Right kidney (tissue), 1 donor: ENCODE results near the gene FBXL7.

Source experiments
- DNase-seq: peaks from one replicate; pipeline ENCODE4 v3.0.0-alpha.2; 2016

Gene FBXL7

DNA sequence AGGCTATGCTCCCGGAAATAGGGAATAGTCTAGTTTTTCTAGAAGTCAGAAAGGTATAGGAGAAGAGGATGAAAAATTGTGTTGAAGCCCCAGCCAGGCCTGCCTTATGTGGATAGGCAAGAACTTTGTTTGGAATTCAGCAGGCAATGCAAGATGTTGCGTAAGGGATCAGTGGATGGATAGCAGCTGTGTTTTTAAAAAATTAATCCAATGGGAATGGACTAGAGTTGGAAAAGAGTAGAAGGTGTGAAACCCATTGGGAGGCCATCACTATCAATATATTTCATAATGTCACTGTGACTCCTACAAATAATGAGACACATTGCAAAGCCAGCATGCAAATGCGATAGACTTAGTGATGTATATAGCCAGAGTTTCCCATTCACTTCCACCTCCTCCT, 397.7 kb downstream of the FBXL7 start:
- DNase-seq = no peak

DNA sequence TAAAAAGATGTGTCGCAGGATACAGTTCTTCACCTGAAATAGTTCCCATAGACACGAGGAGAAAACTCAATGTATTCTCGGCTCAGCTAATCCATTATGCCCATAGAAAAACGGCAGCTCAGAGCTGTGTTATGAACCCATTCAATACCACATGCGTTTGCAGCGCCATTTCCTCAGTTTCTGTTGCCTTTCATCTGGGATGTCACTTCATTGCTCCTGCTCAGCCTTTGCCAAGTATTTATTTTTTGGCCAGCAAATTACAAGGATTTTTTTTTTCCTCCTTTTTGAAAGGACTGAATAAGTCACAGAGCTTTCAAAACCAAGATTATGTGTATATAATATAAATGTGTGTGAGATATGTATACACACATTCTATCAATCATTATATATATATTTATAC, 398.7 kb downstream of the FBXL7 start:
- no peak for DNase-seq

DNA sequence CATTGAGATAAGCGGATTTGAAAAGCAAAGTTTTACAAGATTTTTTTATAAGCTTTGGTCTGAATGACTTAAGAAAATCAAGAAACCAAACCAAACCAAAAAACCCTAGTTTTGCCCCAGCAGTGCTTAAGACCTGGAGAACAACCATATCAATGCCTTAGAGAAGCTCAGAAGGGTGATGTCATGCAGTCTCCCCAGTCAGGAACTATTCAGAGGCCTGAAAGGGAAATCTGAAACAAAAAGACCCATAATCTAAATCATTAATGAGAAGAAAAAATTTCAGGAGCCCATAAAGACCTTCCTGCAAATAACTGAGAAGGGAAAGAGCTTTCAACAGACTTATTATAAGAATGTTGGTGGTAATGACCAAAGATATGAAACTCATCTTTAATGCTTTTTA, 399.5 kb downstream of the FBXL7 start:
- no peak for DNase-seq

DNA sequence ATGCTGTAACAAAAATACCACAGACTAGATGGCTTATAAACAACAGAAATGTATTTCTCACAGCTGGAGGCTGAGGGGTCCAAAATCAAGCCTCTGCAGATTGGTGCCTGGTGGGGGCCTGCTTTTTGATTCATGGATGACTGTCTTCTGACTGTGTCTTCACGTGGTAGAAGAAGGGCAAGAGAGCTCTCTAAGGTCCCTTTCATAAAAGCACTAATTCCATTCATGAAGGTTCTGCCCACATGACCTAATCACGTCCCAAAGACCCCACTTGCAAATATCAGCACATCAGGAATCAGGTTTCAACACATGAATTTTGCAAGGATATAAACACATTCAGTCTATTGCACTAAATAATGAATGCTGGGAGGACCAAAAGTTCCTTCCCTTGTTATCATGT, 401.2 kb downstream of the FBXL7 start:
- DNase-seq = no peak

DNA sequence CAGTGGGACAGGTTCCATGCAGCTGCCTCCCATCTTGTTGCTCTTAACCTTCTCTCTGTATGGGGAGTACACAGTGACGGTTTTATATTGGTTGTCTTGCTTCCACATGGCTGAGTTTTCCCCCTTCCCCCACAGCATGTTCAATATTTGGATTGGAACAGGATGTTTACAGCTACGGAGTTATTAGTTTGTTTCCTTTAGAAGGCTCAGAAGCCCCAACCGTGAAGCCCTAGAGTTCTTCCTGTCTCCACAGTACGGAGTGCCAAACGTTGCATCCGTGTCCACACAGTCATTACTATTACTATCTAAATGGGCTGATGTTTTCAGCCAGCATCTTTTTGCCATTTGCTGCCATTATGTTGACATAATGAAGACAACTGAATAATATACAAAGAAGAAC, 402.1 kb downstream of the FBXL7 start:
- no peak for DNase-seq

DNA sequence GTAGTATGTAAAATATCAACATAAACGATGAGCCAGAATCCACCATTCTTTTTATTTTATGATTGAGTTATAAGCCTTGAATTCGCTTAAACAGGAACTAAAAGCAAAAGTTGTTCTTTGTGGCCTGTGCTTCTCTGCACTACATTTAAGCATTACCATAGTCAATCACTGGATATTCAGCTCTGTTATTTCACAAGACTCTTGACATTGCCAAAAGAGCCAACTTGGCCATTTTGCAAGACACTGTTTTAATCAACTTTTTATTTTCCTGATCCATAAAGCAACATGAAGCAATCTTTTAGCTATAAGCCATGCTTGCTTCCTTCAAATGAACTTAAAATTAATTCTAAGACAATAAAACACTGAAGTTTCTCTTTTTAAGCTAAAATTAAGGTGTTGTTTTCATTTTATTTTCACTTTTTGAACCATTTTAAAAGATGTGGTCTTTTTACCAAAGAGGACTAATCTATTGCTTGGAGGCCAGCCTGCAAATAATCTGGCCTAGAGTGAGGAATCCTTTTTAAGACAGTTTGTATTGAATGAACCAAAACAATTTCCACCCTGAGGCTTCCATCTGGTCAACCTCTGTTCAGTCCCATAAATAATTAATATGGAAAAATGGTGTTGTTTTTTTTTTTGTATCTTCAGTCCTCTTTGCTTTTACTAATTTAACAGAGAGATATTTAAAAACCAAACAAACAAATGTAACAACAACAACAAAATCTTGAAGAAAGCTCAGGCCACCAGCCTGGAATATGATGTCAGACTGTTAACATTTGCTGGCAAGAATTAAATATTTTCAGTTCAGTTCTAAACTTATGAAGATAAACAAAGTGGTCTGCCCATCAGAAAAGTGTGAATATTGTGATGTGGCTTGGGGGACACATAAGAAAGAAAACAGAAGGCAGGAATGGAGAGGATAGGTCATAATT, 405.2 kb downstream of the FBXL7 start:
- DNase-seq = no peak

DNA sequence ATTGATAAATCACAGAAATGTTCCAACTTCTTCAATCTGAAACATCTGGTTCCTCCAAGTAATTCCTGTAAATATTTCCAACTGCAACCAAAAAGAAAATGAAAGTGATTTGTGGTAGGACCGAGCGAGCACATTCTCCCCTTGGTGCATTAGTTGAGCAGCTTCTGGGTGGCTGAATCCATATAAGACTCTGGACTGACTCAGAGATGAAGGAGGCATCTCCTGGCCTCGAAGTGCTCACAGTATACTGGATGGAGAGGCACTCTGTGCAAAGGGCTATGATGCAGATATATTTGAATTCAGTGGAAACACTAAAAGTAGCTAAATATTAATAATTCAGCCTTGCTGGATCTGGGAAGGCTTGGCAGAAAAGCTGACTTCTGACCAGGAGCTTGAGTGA, 414.7 kb downstream of the FBXL7 start:
- DNase-seq = no peak

DNA sequence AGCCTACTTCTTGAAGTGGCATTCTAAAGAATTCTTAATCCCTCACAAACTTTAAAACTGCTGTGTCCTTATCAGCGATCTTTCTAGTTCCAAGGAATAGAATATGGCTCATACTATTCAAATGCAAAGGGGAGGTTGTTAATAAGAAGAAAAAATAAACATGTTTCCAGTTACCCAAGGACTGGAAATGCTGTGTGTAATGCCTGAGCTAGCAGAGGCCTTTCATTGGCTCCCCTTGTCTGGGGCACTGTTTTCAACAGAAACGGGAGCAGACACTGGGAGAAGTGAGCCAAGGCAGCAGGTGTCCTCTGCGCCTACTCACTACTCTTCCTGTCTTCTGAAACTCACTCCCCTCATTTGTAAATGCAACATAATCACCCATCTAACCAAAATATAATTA, 426.6 kb downstream of the FBXL7 start:
- DNase-seq = no peak

DNA sequence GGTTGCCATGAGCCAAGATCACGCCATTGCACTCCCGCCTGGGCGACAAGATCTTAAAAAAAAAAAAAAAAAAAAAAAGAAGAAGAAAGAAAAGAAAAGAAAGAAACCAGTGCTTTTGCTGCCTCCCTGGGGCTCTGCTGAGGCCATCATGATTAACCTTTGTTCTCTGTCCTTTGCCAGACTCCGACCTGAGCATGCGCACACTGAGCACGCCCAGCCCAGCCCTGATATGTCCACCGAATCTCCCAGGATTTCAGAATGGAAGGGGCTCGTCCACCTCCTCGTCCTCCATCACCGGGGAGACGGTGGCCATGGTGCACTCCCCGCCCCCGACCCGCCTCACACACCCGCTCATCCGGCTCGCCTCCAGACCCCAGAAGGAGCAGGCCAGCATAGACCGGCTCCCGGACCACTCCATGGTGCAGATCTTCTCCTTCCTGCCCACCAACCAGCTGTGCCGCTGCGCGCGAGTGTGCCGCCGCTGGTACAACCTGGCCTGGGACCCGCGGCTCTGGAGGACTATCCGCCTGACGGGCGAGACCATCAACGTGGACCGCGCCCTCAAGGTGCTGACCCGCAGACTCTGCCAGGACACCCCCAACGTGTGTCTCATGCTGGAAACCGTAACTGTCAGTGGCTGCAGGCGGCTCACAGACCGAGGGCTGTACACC, 427.9 kb downstream of the FBXL7 start:
- no peak for DNase-seq

DNA sequence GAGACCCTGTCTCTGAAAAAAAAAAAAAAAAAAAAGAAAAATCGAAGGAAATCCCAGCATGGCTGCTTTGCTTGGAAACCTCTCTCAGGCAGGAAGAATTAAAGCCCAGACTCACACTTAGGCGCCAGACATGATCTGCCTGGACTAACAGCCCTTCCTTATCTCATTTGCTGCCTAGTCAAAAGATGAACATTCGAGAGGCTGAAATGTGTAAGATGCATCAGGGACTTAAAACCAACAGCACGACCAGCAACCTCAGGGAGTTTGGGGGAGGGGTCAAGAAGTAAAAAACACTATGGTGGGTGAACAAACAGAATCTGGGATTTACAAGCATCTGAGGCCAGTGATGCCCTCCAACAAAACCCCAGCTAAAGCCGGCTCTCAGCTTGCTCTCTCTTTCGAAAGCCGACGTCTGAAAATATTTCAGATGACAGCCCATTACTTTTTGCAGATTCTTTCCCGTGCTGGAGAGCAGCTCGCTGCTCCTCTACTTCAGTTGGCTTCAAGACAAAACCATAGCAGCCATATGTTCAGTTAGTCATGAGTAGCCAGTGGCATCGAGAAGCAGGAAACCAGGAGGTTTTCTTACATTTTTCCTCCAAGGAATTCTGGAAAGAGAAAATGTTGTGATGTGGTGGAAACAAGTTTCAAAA, 429.8 kb downstream of the FBXL7 start:
- no peak for DNase-seq

DNA sequence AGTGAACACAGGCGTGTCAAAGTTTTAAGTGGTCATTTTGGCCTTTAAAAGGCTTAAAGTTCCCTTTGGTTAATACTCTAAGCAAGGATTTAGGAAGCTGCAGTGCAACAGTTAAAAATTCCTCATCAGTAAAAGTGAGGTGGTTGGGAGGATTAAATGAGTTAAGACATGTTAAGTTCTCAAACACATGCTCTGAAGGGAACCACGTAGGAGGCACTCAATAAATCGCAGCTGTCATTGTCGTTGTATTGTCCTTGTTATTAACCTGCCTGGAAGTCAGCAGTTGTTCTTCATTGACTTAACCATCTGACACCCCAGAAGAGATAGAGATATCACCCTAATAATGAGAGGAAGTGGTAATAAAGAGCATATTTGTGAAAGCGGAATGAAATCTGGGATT, 432.1 kb downstream of the FBXL7 start:
- DNase-seq = no peak

DNA sequence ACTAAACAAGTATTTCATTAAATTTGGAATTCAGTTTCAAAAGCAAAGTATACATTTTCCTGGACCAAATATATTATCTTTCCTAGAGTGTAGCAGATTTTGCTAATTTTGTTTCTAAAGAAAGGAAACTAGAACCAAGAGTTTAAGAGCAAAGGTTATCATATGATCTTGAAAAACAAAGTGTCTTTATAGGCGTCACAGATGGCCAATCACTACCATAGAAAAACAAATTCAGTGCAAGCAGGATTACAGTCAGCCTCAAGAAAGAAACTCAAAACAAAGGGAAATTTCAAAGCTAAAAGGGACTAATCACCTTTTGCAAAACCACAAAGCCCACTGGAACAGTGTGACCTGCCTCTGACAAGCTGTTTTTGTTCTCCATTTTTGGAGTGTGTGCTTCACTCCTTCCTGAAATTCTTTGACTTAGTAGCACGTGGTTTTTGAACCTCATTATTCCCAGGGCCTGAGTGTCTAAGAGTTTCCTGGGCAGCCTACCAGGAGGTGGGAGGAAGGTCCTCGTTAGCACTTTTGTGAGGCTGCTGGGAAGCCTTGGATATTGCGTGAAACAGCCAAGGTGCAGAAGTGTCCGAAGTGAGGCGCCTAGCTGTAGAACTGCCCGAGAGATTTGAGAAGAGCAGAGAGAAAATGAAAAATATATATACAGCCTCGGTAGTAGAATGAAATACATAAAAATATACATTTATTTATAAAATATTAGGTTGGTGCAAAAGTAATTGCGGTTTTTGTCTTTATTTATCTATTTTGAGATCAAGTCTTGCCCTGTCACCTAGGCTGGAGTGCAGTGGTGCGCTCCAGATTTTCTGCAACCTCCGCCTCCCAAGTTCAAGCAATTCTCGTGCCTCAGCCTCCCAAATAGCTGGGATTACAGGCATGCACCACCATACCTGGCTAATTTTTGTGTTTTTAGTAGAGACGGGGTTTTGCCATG, 433.6 kb downstream of the FBXL7 start:
- DNase-seq = no peak

DNA sequence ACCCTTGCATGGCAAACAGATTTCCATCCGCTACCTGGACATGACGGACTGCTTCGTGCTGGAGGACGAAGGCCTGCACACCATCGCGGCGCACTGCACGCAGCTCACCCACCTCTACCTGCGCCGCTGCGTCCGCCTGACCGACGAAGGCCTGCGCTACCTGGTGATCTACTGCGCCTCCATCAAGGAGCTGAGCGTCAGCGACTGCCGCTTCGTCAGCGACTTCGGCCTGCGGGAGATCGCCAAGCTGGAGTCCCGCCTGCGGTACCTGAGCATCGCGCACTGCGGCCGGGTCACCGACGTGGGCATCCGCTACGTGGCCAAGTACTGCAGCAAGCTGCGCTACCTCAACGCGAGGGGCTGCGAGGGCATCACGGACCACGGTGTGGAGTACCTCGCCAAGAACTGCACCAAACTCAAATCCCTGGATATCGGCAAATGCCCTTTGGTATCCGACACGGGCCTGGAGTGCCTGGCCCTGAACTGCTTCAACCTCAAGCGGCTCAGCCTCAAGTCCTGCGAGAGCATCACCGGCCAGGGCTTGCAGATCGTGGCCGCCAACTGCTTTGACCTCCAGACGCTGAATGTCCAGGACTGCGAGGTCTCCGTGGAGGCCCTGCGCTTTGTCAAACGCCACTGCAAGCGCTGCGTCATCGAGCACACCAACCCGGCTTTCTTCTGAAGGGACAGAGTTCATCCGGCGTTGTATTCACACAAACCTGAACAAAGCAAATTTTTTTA, 436.7 kb downstream of the FBXL7 start:
- DNase-seq = no peak

DNA sequence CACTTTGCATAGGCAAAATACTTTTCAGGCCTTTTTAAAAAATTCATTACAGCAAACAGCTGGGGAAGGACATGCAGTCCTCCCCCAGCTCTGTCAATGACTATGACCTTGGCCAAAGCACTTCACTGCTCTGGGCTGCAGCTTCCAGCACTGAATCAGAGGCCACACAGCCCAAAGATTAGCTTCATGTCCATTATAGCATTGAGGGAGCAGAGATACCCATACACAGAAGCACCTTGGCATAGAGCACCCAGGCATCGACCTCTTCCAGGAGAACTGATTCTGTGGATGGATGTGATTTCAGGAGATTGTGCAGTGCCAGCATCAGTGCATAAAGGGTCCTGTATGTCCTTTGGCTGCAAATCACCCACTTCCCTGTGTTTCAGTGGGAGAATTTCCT, 437.7 kb downstream of the FBXL7 start:
- DNase-seq = no peak

DNA sequence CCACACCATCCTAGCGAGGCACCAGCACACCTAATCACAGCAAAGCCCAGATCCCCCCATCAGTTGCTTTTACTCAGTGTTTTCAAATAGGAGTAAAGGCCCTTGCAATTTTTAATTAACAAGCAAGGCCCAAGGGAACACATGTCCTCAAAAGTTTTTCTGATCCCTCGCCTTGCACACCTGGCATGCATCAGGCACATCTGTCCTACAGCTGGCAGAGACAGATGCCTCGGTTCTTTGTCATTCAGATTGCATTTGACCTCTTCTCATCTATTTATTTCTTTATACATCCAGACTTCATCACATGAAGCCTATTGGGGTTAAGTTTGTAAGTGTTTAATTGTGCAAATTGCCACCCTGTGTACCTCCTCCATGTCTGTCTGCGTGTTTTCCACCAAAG, 438.2 kb downstream of the FBXL7 start:
- DNase-seq = no peak

DNA sequence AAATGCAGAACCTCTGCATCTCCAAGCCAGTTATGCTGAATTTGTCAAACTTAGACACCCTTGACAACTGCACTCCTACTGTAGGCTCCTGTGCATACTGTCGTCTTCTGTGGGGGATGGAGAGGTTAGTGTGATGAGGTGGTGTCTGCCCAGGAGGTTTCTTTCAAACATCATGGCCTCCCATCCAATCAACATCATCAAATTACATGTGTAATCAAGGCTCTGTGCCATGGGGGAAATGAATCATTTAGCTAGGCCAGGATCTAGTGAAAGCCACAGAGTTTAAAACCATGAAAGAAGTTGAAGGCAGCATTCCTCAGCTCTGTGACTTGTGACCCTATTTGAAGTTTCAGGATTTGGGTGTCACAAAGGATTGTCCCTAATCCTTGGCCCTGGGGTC, 439.0 kb downstream of the FBXL7 start:
- DNase-seq = no peak

DNA sequence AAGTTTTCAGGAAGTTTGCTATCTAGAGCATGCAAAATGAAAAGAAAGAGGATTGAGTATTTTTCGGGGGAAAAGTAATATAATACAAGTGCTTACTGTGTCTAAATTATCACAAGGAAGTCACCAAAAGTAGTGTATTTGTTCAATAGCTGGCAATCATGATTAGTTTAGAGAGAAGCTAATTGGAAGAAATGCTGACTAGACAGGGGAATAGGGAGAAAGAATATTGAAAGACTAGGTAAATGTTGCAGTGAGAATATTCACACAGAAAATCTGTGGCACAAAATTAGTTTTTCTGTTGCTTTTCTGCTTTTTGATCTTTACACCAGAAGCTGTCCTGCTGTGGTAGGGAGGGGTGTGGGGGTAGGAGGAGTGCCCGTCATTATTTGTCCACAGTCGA, 440.9 kb downstream of the FBXL7 start:
- no peak for DNase-seq

DNA sequence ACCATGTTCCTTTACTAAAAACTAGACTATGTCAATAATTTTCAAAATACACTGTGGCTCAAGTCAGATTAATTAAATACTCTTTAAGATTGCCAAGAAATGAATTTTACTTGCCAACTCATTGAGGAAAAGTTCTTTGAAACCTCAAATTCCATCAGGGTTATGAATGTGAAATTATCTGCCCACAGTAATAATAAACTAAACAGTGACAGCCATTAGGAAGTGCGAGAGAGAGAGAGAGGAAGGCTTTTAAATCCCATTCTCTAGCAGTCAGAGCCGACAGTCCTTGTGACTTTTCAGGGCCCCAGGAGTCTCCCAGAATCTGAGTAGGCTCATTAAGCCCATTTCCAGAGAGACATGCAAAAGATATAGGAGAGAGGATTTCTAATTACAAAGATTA, 443.5 kb downstream of the FBXL7 start:
- DNase-seq = no peak

DNA sequence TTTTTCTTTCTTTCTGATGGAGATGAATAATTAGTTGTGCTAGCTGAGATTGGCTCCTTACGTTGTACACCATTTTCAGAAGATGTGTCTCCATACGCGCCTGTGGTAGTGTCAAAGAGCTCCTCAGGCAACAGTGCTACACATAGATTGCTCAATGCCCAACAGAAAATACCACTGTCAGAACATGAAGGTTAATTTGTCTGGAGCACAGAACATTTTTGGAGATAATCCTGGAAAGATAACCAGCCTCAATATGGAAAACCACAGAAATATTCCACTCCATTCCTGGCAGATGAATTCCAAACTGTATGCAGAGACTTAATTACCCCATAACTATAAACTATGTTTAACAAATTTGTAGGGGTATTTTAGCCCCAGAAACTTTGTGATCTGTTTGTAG, 446.0 kb downstream of the FBXL7 start:
- DNase-seq = no peak

DNA sequence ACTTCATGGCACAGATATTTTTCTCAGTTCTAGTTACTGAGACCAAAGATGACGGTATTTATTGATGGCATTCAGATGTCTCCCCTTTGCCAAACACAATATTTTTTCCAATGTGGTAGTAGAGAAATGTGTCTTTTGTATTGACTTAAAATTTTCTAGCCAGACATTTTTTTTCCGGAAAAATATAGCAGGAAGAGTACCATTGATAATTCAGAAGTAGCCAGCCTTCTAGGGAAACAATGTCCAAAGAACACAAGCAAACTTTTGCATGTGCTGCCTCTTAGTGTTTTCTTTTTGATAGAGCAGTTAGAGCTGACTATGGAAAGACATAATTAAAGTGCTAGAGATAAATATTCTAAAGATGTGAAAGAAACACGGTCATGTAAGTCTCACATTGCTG, 448.2 kb downstream of the FBXL7 start:
- DNase-seq = no peak

DNA sequence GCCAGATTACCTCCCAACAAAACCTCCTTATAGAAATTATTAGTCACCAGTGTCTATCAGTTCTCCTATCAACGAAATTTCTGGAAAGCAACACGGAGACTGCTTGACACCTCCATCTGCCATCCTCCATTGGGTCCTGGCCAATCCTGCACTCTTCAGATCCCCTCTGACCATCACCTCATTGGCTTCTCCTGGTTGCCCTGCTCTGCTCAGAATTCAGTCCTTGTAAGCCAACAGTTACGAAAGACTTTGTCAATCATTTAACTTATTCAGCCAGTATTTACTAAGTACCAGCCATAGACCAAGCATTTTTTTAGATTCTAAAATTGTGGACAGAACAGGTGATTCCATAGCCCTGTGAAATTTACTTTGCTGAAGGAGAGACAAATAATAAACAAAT, 451.1 kb downstream of the FBXL7 start:
- DNase-seq = no peak

DNA sequence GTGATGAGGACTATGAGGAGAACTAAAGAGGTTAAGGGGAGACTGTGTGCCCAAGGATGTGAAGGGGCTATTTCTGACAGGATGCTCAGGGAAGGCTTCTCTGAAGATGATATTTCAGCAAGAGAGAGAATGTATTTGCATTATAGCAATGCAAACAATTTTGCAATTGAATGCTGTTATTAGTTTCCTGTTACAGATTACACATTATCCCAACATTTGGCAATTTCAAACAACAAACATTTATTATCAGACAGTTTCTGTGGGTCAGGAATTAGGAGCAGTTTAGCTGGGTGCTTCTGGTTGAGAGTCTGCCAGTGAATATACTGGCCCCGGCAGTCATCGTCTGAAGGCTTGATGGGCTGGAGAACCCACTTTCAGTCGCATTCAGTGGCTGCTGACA, 451.6 kb downstream of the FBXL7 start:
- no peak for DNase-seq
